Transverse colon (tissue), 4 donors: ENCODE results near the gene IL11RA. TPM values are rescaled to one million over a fixed set of nuclear protein-coding genes. Genes with fewer than 3 reads are reported as not detected.

Experiments used
- DNase-seq: peaks from one replicate; pipeline ENCODE4 v3.0.0-alpha.2; 2019
- H3K27ac ChIP-seq, 4 donors: fragments of 200-600 bp; sonication (generic); 2 replicates each; pipeline ENCODE4 v1.5.1; 2016 to 2018; ENCODE audit warnings: inconsistent platforms in 4 of 4
- H3K27me3 ChIP-seq: fragments of 200-600 bp; sonication (generic); 2 replicates; pipeline ENCODE4 v1.5.1; 2017; ENCODE audit warnings: inconsistent platforms
- H3K36me3 ChIP-seq, 4 donors: fragments of 200-600 bp; sonication (generic); 2 replicates each; pipeline ENCODE4 v1.5.1; 2017 to 2019; ENCODE audit warnings: inconsistent platforms in 4 of 4
- H3K4me1 ChIP-seq, 4 donors: fragments of 200-600 bp; sonication (generic); 2 replicates each; pipeline ENCODE4 v1.5.1; 2017 to 2020; ENCODE audit warnings: inconsistent platforms in 4 of 4
- H3K4me3 ChIP-seq, 4 donors: fragments of 200-600 bp; sonication (generic); 1 replicate in 1 of 4; 2 replicates in 3 of 4; pipeline versions ENCODE4 v1.5.1 to v1.6.1; 2017 to 2019; ENCODE audit warnings: inconsistent platforms in 4 of 4
- H3K9me3 ChIP-seq, 2 donors: fragments of 200-600 bp; sonication (generic); 2 replicates each; pipeline ENCODE4 v1.5.1; 2017 to 2019; ENCODE audit warnings: inconsistent platforms in 2 of 2
- CTCF ChIP-seq, 5 experiments: fragments of 200-600 bp in 3 of 5; fragments of 450-650 bp in 2 of 5; sonication (generic) in 3 of 5; IDR thresholded peaks; 1 replicate in 2 of 5; 2 replicates in 3 of 5; pipeline ENCODE4 v1.5.1; 2016 to 2017; ENCODE audit warnings: antibody characterized with exemption in 5 of 5, inconsistent platforms in 3 of 5, mild to moderate bottlenecking in 2 of 5, moderate library complexity in 1 of 5
- EP300 ChIP-seq: sonication (generic); formaldehyde crosslinking; IDR thresholded peaks from one replicate; pipeline ENCODE4 v1.6.1; 2017; ENCODE audit warnings: antibody characterized with exemption, low read depth
- POLR2A ChIP-seq: fragments of 450-650 bp; IDR thresholded peaks from one replicate; pipeline ENCODE4 v1.6.1; 2016; ENCODE audit warnings: antibody characterized with exemption, mild to moderate bottlenecking, moderate library complexity
- POLR2AphosphoS5 ChIP-seq, 3 donors: sonication (generic); formaldehyde crosslinking; IDR thresholded peaks; one replicate each; pipeline ENCODE4 v1.6.1; 2016; ENCODE audit warnings: antibody characterized with exemption in 3 of 3
- WGBS, 2 donors: methylation state at CpG; one replicate each; pipeline ENCODE4 v1.1.5; 2018; ENCODE audit warnings: low coverage in 1 of 2; 5-methylcytosine and 5-hydroxymethylcytosine counted together
- in situ Hi-C, 4 donors: fragments of 200-750 bp; cut with MboI; loops; one replicate each; pipeline versions ENCODE4 v1.15.0 to v1.15.1; 2017; ENCODE audit warnings: low sequenced_read_pairs in 3 of 4, low pct_ligation_motif_present in 1 of 4, low pct_unique_long_range_greater_than_20kb in 1 of 4
- intact Hi-C: fragments of 100-400 bp; cut with DNase I; formaldehyde crosslinking; loops from one replicate; pipeline ENCODE4 v1.15.1; 2023; ENCODE audit warnings: low total_unique reads
- total RNA-seq, 4 donors: library from RNA; depleted of rRNA; stranded (reverse); fragments of >200 nt; gene quantifications; one replicate each; pipeline ENCODE4 v1.1.0, GENCODE V29; 2016

IL11RA gene
- total RNA-seq, 4 donors from 2014 or later, result 27.0 to 94.6 (median 47.5) TPM

- Histone ChIP-seq H3K4me3 (peak overlapping the region in 3 of 4 donors; percentile 49 to 64 (median 54)), H3K36me3 (peaks cover 0 to 14% (median 4%) of the 10 kb centered on the region in 4 donors), H3K27ac (peak overlapping the region; percentile 84 to 96 (median 91)), H3K4me1 (peaks cover 23 to 38% (median 31%) of the 10 kb centered on the region in 4 donors), H3K9me3 (no peaks in the 10 kb centered on the region), H3K27me3 (no peaks in the 10 kb centered on the region)
- 33 to 45% methylated on average over 5 to 10 of the region's 10 CpGs for WGBS, 2 donors
- no peak for DNase-seq
- intact Hi-C loops, result no loop called here
- in situ Hi-C loops, result no loop called here
- TF ChIP-seq POLR2A, result no peak
- no peak for TF ChIP-seq POLR2AphosphoS5 (IDR thresholded peaks at IDR 0.05)
- TF ChIP-seq EP300, result no peak
- no peak for TF ChIP-seq CTCF (IDR thresholded peaks at IDR 0.05)
Measured at GRCh38 chr9:34647651-34648050, 4.3 kb upstream of the IL11RA start.

GRCh38 chr9:34648673-34649072 is 3.3 kb upstream of the IL11RA start:
- no peaks in the 10 kb centered on the region for H3K27me3 ChIP-seq
- 94 to 100% methylated on average over 1 to 7 of the region's 8 CpGs for WGBS, 2 donors
- H3K4me3 ChIP-seq, result no peak overlapping the region
- TF ChIP-seq CTCF (IDR thresholded peaks at IDR 0.05) (no peak), EP300 (no peak), POLR2AphosphoS5 (IDR thresholded peaks at IDR 0.05) (no peak), POLR2A (no peak)
- in situ Hi-C loops (no loop called here), intact Hi-C loops (no loop called here)
- H3K36me3 ChIP-seq, result peaks cover 0 to 14% (median 4%) of the 10 kb centered on the region in 4 donors
- DNase-seq, result no peak
- no peaks in the 10 kb centered on the region for H3K9me3 ChIP-seq
- H3K4me1 ChIP-seq, result peaks cover 30 to 48% (median 42%) of the 10 kb centered on the region in 4 donors
- H3K27ac ChIP-seq, result peak overlapping the region in 1 of 4 donors; percentile 96

- WGBS, 2 donors, result 65% methylated on average over 5 of the region's 5 CpGs; no CpG with 5 or more reads in 1 of the 2 donors
- DNase-seq, result no peak
- H3K4me1 ChIP-seq, result peaks cover 36 to 63% (median 53%) of the 10 kb centered on the region in 4 donors
- in situ Hi-C loops, result no loop called here
- intact Hi-C loops, result loop anchor here (10.0 kb wide), 1 partner anchor 434 kb away; no protein-coding TSS in a partner anchor
- H3K27me3 ChIP-seq, result no peaks in the 10 kb centered on the region
- H3K36me3 ChIP-seq, result peaks cover 0 to 14% (median 4%) of the 10 kb centered on the region in 4 donors
- no peaks in the 10 kb centered on the region for H3K9me3 ChIP-seq
- no peak overlapping the region for H3K4me3 ChIP-seq
- TF ChIP-seq CTCF (IDR thresholded peaks at IDR 0.05), result no peak
- TF ChIP-seq EP300, result no peak
- TF ChIP-seq POLR2AphosphoS5 (IDR thresholded peaks at IDR 0.05), result no peak
- no peak for TF ChIP-seq POLR2A
- peak overlapping the region; percentile 82 to 89 (median 86) for H3K27ac ChIP-seq
Measured at GRCh38 chr9:34650816-34651215, 1.2 kb upstream of the IL11RA start.

- Histone ChIP-seq H3K36me3 (peaks cover 0 to 14% (median 4%) of the 10 kb centered on the region in 4 donors), H3K4me1 (peaks cover 31 to 58% (median 48%) of the 10 kb centered on the region in 4 donors), H3K27me3 (no peaks in the 10 kb centered on the region), H3K4me3 (peak overlapping the region in 3 of 4 donors; percentile 11 to 36 (median 31)), H3K9me3 (no peaks in the 10 kb centered on the region), H3K27ac (peak overlapping the region; percentile 82 to 89 (median 86))
- intact Hi-C loops, result loop anchor here (10.0 kb wide), 1 partner anchor 433 kb away; no protein-coding TSS in a partner anchor
- TF ChIP-seq POLR2AphosphoS5 (IDR thresholded peaks at IDR 0.05), result no peak
- TF ChIP-seq CTCF (IDR thresholded peaks at IDR 0.05), result no peak
- no peak for TF ChIP-seq POLR2A
- no peak for TF ChIP-seq EP300
- 47 to 100% methylated on average over 1 to 4 of the region's 4 CpGs for WGBS, 2 donors
- peak; percentile 47 for DNase-seq
- in situ Hi-C loops, result no loop called here
Measured at GRCh38 chr9:34651321-34651720, 664 bp upstream of the IL11RA start.
